ENCODE data around the gene SCFD2. TPM values are rescaled to one million over a fixed set of nuclear protein-coding genes. Genes with fewer than 3 reads are reported as not detected.

Gene SCFD2
- total RNA-seq, 1 experiment from 2014 or later, result 12.4 TPM

GRCh38 chr4:53075162-53075785, 290.6 kb downstream of the SCFD2 start (continued):
- TF ChIP-seq ZNF532 (CRISPR knock-in tag; IDR thresholded peaks at IDR 0.05; ENCODE audit: borderline replicate concordance), result no peak
- no peak for TF ChIP-seq ZNF671 (CRISPR knock-in tag; IDR thresholded peaks at IDR 0.05)
- no peak for TF ChIP-seq NFYB (CRISPR knock-in tag; conservative IDR thresholded peaks at IDR 0.05; ENCODE audit: low read depth)
- no peak for TF ChIP-seq ZNF232 (CRISPR knock-in tag; IDR thresholded peaks at IDR 0.05)
- TF ChIP-seq GABPB1 (CRISPR knock-in tag; IDR thresholded peaks at IDR 0.05), result no peak

- DNase-seq (ENCODE audit: low spot score) (no peak), ATAC-seq (no peak)
- CTCF ChIA-PET, result no interaction called here
- POLR2A ChIA-PET, result no interaction called here
- H3K27me3 Mint-ChIP-seq (ENCODE audit: low read depth), result no peaks in the 10 kb centered on the region
- no peaks in the 10 kb centered on the region for H3K36me3 Mint-ChIP-seq
- peaks cover 16% of the 10 kb centered on the region for H3K9me3 Mint-ChIP-seq
- H3K27ac Mint-ChIP-seq, result no peak overlapping the region
- peaks cover 7% of the 10 kb centered on the region for H3K4me1 Mint-ChIP-seq
- H3K4me3 Mint-ChIP-seq, result no peak overlapping the region
- no peak for TF ChIP-seq RELA (CRISPR knock-in tag; IDR thresholded peaks at IDR 0.05; ENCODE audit: borderline replicate concordance)
- TF ChIP-seq SP1 (CRISPR knock-in tag; conservative IDR thresholded peaks at IDR 0.05), result no peak
- no peak for TF ChIP-seq MAX (CRISPR knock-in tag; IDR thresholded peaks at IDR 0.05)
- no peak for TF ChIP-seq ZNF416 (CRISPR knock-in tag; IDR thresholded peaks at IDR 0.05)
- TF ChIP-seq MXD4 (CRISPR knock-in tag; IDR thresholded peaks at IDR 0.05; ENCODE audit: borderline replicate concordance), result no peak
- no peak for TF ChIP-seq AR (CRISPR knock-in tag; IDR thresholded peaks at IDR 0.05)
- no peak for TF ChIP-seq NR1H2 (CRISPR knock-in tag; IDR thresholded peaks at IDR 0.05)
Observed at GRCh38 chr4:53068755-53069330, 297.0 kb downstream of the SCFD2 start.

- Mint-ChIP-seq H3K27me3 (ENCODE audit: low read depth) (no peaks in the 10 kb centered on the region), H3K36me3 (no peaks in the 10 kb centered on the region), H3K4me3 (no peak overlapping the region), H3K27ac (no peak overlapping the region), H3K4me1 (peaks cover 4% of the 10 kb centered on the region), H3K9me3 (peaks cover 16% of the 10 kb centered on the region)
- TF ChIP-seq ESRRA (CRISPR knock-in tag; IDR thresholded peaks at IDR 0.05; ENCODE audit: borderline replicate concordance), result no peak
- TF ChIP-seq GABPB1 (CRISPR knock-in tag; IDR thresholded peaks at IDR 0.05), result no peak
- no peak for TF ChIP-seq ZNF121 (CRISPR knock-in tag; IDR thresholded peaks at IDR 0.05)
- TF ChIP-seq ZNF671 (CRISPR knock-in tag; IDR thresholded peaks at IDR 0.05), result no peak
- ChIA-PET CTCF (no interaction called here), POLR2A (no interaction called here)
- ATAC-seq (no peak), DNase-seq (ENCODE audit: low spot score) (no peak)
Observed at GRCh38 chr4:53067125-53067802, 298.6 kb downstream of the SCFD2 start.

Measured in WTC11 (cell line).